ENCODE data around the gene PPBP. TPM values are rescaled to one million over a fixed set of nuclear protein-coding genes. Genes with fewer than 3 reads are reported as not detected.

PPBP gene
- total RNA-seq, 1 donor from 2014 or later = not detected

DNA sequence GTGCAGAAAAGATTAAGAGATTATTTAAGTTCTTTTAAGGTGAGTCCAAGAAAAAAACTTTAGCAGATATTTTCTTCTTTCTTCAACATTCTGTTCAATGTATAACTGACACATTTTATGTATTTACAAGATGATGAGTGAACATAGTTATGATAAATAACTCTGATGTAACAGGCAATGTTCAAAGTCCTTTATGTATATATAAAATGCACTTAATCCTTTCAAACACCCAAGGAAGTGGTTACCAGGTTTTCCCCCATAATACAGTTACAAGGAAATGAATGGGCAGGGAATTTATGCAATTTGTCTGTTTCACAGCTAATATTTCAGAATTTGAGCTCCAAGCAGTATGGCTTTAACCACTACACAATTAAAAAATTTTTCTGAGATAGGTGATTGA, 42.3 kb upstream of the PPBP start:
- TF ChIP-seq, protein P1, sequence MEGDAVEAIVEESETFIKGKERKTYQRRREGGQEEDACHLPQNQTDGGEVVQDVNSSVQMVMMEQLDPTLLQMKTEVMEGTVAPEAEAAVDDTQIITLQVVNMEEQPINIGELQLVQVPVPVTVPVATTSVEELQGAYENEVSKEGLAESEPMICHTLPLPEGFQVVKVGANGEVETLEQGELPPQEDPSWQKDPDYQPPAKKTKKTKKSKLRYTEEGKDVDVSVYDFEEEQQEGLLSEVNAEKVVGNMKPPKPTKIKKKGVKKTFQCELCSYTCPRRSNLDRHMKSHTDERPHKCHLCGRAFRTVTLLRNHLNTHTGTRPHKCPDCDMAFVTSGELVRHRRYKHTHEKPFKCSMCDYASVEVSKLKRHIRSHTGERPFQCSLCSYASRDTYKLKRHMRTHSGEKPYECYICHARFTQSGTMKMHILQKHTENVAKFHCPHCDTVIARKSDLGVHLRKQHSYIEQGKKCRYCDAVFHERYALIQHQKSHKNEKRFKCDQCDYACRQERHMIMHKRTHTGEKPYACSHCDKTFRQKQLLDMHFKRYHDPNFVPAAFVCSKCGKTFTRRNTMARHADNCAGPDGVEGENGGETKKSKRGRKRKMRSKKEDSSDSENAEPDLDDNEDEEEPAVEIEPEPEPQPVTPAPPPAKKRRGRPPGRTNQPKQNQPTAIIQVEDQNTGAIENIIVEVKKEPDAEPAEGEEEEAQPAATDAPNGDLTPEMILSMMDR (IDR thresholded peaks at IDR 0.05; ENCODE audit: unreplicated experiment) = no peak
- Mint-ChIP-seq H3K27me3 (ENCODE audit: unreplicated experiment) (no peaks in the 10 kb centered on the region), H3K9me3 (ENCODE audit: unreplicated experiment) (no peaks in the 10 kb centered on the region), H3K4me1 (ENCODE audit: unreplicated experiment) (no peaks in the 10 kb centered on the region), H3K27ac (ENCODE audit: unreplicated experiment) (no peak overlapping the region), H3K4me3 (ENCODE audit: unreplicated experiment) (no peak overlapping the region), H3K36me3 (ENCODE audit: low read depth, unreplicated experiment) (no peaks in the 10 kb centered on the region)
- no peak for DNase-seq (ENCODE audit: low spot score)

DNA sequence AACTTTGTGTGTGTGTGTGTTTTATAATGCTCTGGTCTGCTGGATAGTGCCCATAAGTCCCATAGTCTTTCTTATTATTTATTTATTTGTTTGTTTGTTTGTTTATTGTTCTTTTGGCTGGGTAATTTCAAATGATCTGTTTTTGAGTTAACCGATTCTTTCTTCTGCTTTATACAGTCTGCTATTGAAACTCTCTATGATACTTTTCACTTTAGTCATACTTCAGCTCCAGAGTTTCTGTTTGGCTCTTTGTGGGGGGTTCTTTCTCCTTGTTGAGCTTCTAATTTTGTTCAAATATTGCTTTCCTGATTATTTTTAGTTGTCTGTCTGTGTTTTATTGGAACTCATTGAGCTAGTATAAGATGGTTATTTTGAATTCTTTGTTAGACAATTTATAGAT, 40.5 kb upstream of the PPBP start:
- no peak for DNase-seq (ENCODE audit: low spot score)
- H3K27ac Mint-ChIP-seq (ENCODE audit: unreplicated experiment) = no peak overlapping the region
- no peaks in the 10 kb centered on the region for H3K9me3 Mint-ChIP-seq (ENCODE audit: unreplicated experiment)
- no peaks in the 10 kb centered on the region for H3K36me3 Mint-ChIP-seq (ENCODE audit: low read depth, unreplicated experiment)
- H3K4me3 Mint-ChIP-seq (ENCODE audit: unreplicated experiment) = no peak overlapping the region
- no peaks in the 10 kb centered on the region for H3K27me3 Mint-ChIP-seq (ENCODE audit: unreplicated experiment)
- H3K4me1 Mint-ChIP-seq (ENCODE audit: unreplicated experiment) = no peaks in the 10 kb centered on the region
- TF ChIP-seq, protein P1 (IDR thresholded peaks at IDR 0.05; ENCODE audit: unreplicated experiment) = no peak

DNA sequence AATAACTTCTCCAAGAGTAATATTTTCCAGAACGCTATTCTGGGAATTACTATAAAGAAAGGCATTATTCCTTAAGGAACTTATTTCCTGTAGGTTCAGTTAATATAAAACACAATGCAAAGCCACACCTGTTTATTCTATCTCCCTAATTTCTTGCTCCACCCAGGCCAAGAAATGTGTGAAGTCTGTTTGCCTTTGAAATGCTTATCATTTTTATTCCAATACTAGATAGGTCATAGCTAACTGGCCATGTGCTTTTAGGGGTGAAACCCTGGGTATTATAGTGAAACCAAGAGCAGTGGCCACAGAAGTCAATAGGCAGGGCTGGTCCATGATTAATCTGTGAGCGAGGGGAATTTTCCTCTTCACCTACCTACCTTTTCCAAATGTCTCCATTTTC, 35.7 kb upstream of the PPBP start:
- Mint-ChIP-seq H3K4me1 (ENCODE audit: unreplicated experiment) (peaks cover 2% of the 10 kb centered on the region), H3K4me3 (ENCODE audit: unreplicated experiment) (no peak overlapping the region), H3K27me3 (ENCODE audit: unreplicated experiment) (no peaks in the 10 kb centered on the region), H3K36me3 (ENCODE audit: low read depth, unreplicated experiment) (no peaks in the 10 kb centered on the region), H3K9me3 (ENCODE audit: unreplicated experiment) (no peaks in the 10 kb centered on the region), H3K27ac (ENCODE audit: unreplicated experiment) (no peak overlapping the region)
- DNase-seq (ENCODE audit: low spot score) = no peak
- TF ChIP-seq, protein P1 (IDR thresholded peaks at IDR 0.05; ENCODE audit: unreplicated experiment) = no peak

DNA sequence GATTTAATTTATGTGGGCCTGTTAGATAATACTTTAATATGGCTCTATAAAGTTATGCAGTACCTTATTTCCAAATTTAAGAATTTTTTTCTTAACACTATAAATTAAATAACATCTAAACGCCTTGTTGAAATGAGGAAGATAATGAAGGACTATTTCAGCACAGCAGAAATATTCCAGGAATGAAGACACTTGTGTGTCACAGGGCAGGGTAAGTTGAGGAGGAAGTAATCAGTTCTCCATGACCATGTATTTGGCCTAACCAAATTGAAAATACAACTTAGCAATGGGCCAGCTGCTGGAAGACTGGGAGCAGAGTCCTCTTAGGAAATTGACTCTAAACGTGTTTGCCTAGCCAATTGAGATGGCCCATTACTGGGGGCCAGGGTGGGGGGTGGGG, 33.6 kb upstream of the PPBP start:
- peaks cover 6% of the 10 kb centered on the region for H3K4me1 Mint-ChIP-seq (ENCODE audit: unreplicated experiment)
- H3K27me3 Mint-ChIP-seq (ENCODE audit: unreplicated experiment) = no peaks in the 10 kb centered on the region
- no peaks in the 10 kb centered on the region for H3K36me3 Mint-ChIP-seq (ENCODE audit: low read depth, unreplicated experiment)
- no peak overlapping the region for H3K4me3 Mint-ChIP-seq (ENCODE audit: unreplicated experiment)
- H3K9me3 Mint-ChIP-seq (ENCODE audit: unreplicated experiment) = no peaks in the 10 kb centered on the region
- DNase-seq (ENCODE audit: low spot score) = no peak
- no peak overlapping the region for H3K27ac Mint-ChIP-seq (ENCODE audit: unreplicated experiment)
- TF ChIP-seq, protein P1 (IDR thresholded peaks at IDR 0.05; ENCODE audit: unreplicated experiment) = no peak

DNA sequence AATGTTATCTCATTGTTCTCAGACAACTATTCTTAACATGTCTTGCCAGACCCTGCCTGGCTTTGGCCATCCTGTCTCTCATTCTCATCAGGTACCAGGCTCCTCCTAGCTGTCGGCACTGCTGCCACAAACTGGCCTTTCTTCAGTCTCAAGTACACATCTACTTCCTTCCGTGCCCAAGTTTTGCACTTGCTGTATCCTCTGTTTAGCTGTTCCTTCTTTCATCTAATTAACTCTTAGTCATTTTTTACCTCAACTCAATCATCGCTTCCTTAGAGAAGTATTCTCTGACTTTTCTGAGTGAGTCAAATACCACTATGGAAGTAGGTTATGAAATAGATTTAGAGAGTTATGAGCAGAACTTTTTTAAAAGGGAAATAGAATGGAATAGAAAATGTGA, 30.8 kb upstream of the PPBP start:
- Mint-ChIP-seq H3K4me3 (ENCODE audit: unreplicated experiment) (no peak overlapping the region), H3K4me1 (ENCODE audit: unreplicated experiment) (peaks cover 6% of the 10 kb centered on the region), H3K9me3 (ENCODE audit: unreplicated experiment) (no peaks in the 10 kb centered on the region), H3K36me3 (ENCODE audit: low read depth, unreplicated experiment) (no peaks in the 10 kb centered on the region), H3K27me3 (ENCODE audit: unreplicated experiment) (no peaks in the 10 kb centered on the region), H3K27ac (ENCODE audit: unreplicated experiment) (no peak overlapping the region)
- TF ChIP-seq, protein P1 (IDR thresholded peaks at IDR 0.05; ENCODE audit: unreplicated experiment) = no peak
- no peak for DNase-seq (ENCODE audit: low spot score)

All from endothelial cell (in vitro differentiated cells).